ENCODE results near the gene COA6. TPM values are rescaled to one million over a fixed set of nuclear protein-coding genes. Genes with fewer than 3 reads are reported as not detected.

The COA6 gene
- total RNA-seq, 1 experiment from 2014 or later, result 47.9 TPM

DNA sequence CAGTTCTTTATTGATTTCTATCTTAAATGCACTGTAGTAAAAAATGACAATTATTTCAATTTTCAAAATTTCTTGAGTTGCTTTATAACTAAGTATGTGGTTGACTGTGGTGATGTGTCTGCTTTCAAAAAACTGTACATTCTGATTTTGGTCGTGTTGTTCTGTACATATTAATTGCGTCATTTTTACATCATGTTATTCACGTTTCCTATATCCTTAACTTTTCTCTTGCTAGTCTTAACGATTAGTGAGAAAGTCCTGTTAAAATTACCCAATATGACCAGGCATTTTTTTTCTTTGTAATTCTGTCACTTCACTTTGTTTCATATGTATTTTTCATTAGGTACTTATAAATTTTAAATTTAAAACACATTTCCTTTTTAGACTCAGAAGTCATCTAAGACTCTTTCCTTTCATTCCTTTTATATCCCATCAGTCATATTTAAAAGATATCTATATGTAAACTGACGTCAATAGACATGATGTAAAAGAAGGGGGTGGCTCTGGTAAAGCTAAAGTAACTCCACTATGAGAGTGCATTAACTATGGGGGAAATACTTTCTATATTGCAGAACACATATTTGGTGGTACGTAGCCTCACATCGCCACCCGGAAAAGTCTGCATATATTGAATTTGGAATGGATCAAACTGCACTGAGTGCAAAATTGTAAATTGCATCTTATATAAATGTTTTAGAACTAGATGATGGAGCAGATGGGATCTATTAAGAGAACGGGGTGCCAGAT, 1.1 kb upstream of the COA6 start (continued):
- TF ChIP-seq, protein P1, sequence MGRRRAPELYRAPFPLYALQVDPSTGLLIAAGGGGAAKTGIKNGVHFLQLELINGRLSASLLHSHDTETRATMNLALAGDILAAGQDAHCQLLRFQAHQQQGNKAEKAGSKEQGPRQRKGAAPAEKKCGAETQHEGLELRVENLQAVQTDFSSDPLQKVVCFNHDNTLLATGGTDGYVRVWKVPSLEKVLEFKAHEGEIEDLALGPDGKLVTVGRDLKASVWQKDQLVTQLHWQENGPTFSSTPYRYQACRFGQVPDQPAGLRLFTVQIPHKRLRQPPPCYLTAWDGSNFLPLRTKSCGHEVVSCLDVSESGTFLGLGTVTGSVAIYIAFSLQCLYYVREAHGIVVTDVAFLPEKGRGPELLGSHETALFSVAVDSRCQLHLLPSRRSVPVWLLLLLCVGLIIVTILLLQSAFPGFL (CRISPR knock-in tag; IDR thresholded peaks at IDR 0.05; ENCODE audit: borderline replicate concordance), result no peak
- TF ChIP-seq ZNF416 (CRISPR knock-in tag; IDR thresholded peaks at IDR 0.05), result no peak
- TF ChIP-seq, protein P2, sequence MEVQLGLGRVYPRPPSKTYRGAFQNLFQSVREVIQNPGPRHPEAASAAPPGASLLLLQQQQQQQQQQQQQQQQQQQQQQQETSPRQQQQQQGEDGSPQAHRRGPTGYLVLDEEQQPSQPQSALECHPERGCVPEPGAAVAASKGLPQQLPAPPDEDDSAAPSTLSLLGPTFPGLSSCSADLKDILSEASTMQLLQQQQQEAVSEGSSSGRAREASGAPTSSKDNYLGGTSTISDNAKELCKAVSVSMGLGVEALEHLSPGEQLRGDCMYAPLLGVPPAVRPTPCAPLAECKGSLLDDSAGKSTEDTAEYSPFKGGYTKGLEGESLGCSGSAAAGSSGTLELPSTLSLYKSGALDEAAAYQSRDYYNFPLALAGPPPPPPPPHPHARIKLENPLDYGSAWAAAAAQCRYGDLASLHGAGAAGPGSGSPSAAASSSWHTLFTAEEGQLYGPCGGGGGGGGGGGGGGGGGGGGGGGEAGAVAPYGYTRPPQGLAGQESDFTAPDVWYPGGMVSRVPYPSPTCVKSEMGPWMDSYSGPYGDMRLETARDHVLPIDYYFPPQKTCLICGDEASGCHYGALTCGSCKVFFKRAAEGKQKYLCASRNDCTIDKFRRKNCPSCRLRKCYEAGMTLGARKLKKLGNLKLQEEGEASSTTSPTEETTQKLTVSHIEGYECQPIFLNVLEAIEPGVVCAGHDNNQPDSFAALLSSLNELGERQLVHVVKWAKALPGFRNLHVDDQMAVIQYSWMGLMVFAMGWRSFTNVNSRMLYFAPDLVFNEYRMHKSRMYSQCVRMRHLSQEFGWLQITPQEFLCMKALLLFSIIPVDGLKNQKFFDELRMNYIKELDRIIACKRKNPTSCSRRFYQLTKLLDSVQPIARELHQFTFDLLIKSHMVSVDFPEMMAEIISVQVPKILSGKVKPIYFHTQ (CRISPR knock-in tag; IDR thresholded peaks at IDR 0.05), result no peak
- TF ChIP-seq ZNF281 (CRISPR knock-in tag; IDR thresholded peaks at IDR 0.05), result no peak

DNA sequence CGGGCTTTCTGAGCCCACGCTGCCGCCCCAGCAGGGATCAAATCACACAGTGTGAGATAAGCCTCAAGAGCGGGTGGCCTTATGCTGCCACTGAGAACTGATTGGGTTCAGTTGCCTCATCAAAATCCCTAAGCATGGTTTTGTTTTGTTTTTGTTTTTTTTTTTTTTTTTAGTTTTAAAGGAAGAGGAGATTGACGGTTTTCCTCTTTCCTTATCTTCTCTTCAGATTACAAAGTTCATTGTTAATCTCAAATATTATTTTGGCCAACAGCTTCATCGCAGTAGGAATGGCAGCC, 651 bp downstream of the COA6 start:
- Mint-ChIP-seq H3K36me3 (peaks cover 32% of the 10 kb centered on the region), H3K27ac (0 out of 2 replicates have a peak overlapping the region, but pooled peaks have one; percentile 65), H3K4me3 (peak overlapping the region; percentile 98), H3K4me1 (peaks cover 12% of the 10 kb centered on the region), H3K27me3 (ENCODE audit: low read depth) (no peaks in the 10 kb centered on the region), H3K9me3 (no peaks in the 10 kb centered on the region)
- ATAC-seq (no peak), DNase-seq (ENCODE audit: low spot score) (no peak)
- CTCF ChIA-PET, result interaction anchor here (0.9 to 1.9 kb wide), 7 partner anchors 47 to 719 kb away, joined by 3 to 12 read pairs (median 4); no protein-coding TSS in a partner anchor
- TF ChIP-seq ETV6 (CRISPR knock-in tag; IDR thresholded peaks at IDR 0.05) (no peak), ZNF416 (CRISPR knock-in tag; IDR thresholded peaks at IDR 0.05) (no peak), TP53 (CRISPR knock-in tag; IDR thresholded peaks at IDR 0.05) (no peak), SP1 (CRISPR knock-in tag; conservative IDR thresholded peaks at IDR 0.05) (no peak), ZBTB21 (CRISPR knock-in tag; IDR thresholded peaks at IDR 0.05; ENCODE audit: borderline replicate concordance) (no peak)
- TF ChIP-seq, protein P3, sequence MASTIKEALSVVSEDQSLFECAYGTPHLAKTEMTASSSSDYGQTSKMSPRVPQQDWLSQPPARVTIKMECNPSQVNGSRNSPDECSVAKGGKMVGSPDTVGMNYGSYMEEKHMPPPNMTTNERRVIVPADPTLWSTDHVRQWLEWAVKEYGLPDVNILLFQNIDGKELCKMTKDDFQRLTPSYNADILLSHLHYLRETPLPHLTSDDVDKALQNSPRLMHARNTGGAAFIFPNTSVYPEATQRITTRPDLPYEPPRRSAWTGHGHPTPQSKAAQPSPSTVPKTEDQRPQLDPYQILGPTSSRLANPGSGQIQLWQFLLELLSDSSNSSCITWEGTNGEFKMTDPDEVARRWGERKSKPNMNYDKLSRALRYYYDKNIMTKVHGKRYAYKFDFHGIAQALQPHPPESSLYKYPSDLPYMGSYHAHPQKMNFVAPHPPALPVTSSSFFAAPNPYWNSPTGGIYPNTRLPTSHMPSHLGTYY (CRISPR knock-in tag; IDR thresholded peaks at IDR 0.05), result no peak
- TF ChIP-seq, protein P4, sequence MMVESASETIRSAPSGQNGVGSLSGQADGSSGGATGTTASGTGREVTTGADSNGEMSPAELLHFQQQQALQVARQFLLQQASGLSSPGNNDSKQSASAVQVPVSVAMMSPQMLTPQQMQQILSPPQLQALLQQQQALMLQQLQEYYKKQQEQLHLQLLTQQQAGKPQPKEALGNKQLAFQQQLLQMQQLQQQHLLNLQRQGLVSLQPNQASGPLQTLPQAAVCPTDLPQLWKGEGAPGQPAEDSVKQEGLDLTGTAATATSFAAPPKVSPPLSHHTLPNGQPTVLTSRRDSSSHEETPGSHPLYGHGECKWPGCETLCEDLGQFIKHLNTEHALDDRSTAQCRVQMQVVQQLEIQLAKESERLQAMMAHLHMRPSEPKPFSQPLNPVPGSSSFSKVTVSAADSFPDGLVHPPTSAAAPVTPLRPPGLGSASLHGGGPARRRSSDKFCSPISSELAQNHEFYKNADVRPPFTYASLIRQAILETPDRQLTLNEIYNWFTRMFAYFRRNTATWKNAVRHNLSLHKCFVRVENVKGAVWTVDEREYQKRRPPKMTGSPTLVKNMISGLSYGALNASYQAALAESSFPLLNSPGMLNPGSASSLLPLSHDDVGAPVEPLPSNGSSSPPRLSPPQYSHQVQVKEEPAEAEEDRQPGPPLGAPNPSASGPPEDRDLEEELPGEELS (CRISPR knock-in tag; IDR thresholded peaks at IDR 0.05), result no peak
- POLR2A ChIA-PET, result interaction anchor here (0.6 to 0.7 kb wide), 3 partner anchors 30 to 996 kb away, joined by 3 read pairs; no protein-coding TSS in a partner anchor

GRCh38 chr1:234375672-234376071, 2.4 kb downstream of the COA6 start:
- ATAC-seq, result no peak
- CTCF ChIA-PET, result no interaction called here
- no peak for DNase-seq (ENCODE audit: low spot score)
- H3K27me3 Mint-ChIP-seq (ENCODE audit: low read depth), result no peaks in the 10 kb centered on the region
- peaks cover 44% of the 10 kb centered on the region for H3K36me3 Mint-ChIP-seq
- H3K27ac Mint-ChIP-seq, result no peak overlapping the region
- peaks cover 12% of the 10 kb centered on the region for H3K4me1 Mint-ChIP-seq
- no peaks in the 10 kb centered on the region for H3K9me3 Mint-ChIP-seq
- no peak overlapping the region for H3K4me3 Mint-ChIP-seq
- POLR2A ChIA-PET, result no interaction called here
- TF ChIP-seq, protein P5, sequence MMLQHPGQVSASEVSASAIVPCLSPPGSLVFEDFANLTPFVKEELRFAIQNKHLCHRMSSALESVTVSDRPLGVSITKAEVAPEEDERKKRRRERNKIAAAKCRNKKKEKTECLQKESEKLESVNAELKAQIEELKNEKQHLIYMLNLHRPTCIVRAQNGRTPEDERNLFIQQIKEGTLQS (CRISPR knock-in tag; conservative IDR thresholded peaks at IDR 0.05), result no peak
- TF ChIP-seq, protein P6, sequence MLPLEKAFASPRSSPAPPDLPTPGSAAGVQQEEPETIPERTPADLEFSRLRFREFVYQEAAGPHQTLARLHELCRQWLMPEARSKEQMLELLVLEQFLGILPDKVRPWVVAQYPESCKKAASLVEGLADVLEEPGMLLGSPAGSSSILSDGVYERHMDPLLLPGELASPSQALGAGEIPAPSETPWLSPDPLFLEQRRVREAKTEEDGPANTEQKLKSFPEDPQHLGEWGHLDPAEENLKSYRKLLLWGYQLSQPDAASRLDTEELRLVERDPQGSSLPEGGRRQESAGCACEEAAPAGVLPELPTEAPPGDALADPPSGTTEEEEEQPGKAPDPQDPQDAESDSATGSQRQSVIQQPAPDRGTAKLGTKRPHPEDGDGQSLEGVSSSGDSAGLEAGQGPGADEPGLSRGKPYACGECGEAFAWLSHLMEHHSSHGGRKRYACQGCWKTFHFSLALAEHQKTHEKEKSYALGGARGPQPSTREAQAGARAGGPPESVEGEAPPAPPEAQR (CRISPR knock-in tag; IDR thresholded peaks at IDR 0.05), result no peak
- TF ChIP-seq ZNF232 (CRISPR knock-in tag; IDR thresholded peaks at IDR 0.05), result no peak
- no peak for TF ChIP-seq HMGXB4 (CRISPR knock-in tag; IDR thresholded peaks at IDR 0.05)
- TF ChIP-seq MAX (CRISPR knock-in tag; IDR thresholded peaks at IDR 0.05), result no peak

Measured in WTC11 (cell line).